HG03575 (cell line): ENCODE data around the gene TMUB1.

Source experiments
- ATAC-seq: cut with Tn5 transposase; IDR thresholded peaks from one replicate; pipeline ENCODE4 v1.9.1; 2021; ENCODE audit not compliant: unreplicated experiment, insufficient number of reproducible peaks, low FRiP score; ENCODE audit errors: extremely low read depth

TMUB1 gene

DNA sequence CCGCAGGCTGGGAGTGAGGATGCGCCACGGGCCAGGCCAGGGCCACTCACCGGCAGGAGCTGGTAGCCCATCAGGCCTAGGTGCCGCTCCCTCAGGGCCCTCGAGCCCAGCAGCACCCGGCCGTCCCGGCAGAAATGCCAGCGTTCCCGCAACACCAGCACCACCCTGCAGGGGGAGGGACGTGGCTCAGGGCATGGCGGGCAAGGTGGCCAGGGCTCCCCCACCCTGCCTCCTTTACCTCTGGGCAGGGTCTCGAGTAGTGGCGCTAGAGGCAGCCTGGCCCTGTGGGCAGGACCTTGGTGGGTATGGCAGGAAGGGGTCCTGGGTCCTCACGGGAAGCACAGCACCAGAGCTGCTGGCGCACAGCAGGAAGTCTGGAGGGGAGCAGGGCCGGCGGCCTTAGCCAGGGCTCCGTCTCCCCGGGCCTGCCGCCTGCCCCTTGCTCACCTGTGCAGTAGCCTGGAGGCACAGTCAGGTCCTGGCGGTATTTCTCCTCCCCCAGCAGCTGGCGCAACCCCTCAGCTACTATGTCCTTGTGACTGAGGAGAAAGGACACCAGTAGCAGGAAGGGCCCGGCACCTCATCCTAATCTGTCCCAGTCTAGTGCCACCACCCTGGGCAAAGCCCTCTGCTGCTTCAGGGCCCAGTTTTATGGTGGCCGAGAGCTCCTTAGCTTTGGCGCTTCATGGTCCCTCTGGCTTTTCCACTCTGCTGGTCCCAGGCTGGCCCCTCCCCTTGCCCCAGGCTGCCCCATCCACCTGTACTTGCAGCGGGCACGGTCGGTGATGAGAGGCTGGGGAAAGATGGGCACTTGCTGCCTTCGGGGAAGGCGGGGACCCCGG, 6.2 kb downstream of the TMUB1 start:
- no peak for ATAC-seq

DNA sequence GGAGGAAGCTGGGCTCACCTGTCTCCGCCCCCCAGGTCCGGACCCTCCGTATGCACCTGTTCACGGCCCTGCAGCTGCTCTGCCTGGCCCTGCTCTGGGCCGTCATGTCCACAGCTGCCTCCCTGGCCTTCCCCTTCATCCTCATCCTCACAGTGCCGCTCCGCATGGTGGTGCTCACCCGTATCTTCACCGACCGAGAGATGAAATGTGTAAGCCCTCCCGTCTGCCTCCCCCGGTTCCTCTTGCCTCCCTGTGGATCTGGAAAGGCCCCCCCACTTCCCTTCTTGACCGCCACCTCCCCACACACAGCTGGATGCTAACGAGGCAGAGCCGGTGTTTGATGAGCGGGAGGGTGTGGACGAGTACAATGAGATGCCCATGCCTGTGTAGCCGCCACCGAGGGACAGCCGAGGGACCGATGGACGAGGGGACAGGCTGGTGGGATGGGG, 7.3 kb downstream of the TMUB1 start:
- ATAC-seq, result no peak

DNA sequence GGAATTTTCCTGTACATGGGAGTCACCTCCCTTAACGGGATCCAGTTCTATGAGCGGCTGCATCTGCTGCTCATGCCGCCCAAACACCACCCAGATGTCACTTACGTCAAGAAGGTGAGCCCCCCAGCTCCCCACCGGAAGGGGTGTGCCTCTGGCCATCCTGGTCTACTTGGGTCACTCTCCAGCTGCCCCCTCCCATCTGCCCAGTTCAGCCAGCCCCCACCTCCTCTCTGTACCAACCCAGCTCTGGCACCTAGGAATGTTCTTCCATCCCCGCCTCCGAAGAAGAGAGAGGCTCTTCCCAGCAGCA, 7.7 kb downstream of the TMUB1 start:
- ATAC-seq, result no peak

DNA sequence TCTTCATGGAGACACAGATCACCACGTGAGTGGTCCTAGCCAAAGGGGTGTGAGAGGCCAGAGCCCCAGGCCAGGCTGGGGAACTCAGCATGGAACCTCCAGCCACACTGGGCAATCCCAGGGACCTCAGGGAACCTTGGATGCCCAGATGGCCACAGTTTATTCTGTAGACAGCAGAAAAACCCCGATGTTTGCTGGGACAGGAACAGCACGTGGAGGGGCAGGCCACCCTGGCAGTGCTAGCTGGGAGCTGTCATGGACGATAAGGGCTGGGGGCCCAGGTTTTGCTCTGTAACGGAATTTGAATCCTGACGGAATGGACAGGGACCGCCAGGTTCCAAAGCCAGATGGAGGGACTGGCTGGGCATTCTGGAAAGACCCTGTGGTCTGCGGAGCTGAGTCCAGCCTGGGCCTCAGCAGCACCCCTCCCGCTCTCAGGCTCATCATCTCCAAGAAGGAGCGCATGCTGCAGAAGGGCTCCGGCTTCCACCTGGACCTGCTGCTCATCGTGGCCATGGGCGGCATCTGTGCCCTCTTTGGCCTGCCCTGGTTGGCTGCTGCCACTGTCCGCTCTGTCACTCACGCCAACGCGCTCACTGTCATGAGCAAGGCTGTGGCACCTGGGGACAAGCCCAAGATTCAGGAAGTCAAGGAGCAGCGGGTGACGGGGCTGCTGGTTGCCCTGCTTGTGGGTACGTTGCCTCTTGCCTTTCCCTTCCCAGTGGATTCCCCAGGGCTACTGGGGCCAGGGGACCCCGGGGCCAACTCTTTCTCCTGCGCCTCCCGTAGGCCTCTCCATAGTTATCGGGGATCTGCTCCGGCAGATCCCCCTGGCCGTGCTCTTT, 8.3 kb downstream of the TMUB1 start:
- no peak for ATAC-seq

DNA sequence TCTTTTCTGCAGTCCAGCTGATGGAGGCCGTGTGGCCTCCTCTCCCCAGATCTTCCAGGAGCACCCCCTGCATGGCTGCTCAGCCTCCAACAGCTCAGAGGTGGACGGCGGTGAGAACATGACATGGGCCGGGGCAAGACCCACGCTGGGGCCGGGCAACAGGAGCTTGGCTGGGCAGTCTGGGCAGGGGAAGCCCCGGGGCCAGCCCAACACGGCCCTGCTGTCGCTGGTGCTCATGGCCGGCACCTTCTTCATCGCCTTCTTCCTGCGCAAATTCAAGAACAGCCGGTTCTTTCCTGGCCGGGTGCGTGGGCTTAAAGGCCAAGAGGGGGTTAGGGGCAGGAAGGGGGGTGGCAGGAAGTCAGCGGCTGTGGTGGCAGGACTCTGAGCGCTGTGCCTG, 9.3 kb downstream of the TMUB1 start:
- ATAC-seq, result no peak

DNA sequence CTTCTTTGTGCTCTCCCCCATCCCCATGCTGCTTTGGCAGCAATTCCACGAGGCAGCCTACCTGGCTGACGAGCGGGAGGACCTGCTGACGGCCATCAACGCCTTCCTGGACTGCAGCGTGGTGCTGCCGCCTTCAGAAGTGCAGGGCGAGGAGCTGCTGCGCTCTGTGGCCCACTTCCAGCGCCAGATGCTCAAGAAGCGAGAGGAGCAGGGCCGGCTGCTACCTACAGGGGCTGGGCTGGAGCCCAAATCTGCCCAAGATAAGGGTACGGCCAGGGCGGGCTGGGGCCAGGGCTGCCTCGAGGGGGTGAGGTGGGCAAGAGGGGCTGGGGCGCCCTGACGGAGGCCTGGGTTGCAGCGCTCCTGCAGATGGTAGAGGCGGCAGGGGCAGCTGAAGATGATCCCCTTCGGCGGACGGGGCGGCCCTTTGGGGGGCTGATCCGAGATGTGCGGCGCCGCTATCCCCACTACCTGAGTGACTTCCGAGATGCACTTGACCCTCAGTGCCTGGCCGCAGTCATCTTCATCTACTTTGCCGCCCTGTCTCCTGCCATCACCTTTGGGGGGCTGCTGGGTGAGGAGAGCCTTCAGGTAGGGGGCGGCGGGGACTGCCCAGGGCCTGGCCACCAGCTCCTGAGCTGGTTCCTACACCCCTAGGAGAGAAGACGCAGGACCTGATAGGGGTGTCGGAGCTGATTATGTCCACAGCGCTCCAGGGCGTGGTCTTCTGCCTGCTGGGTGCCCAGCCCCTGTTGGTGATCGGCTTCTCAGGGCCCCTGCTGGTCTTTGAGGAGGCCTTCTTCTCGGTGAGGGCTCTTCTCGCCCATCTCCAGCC, 12.0 kb downstream of the TMUB1 start:
- ATAC-seq, result no peak

DNA sequence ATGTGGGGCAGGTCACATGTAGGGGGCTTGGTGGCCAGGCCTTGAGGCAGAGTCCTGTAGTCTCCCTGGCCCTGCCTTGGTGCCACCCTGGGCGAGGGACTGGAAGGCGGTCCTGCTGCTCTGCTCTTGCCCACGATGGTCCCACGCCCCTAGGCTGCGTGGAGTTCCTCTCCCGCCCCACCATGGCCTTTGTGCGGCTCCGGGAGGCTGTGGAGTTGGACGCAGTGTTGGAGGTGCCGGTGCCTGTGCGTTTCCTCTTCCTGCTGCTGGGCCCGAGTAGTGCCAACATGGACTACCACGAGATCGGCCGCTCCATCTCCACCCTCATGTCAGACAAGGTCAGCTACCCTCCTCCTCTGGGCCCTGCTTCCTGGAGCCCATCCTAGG, 12.7 kb downstream of the TMUB1 start:
- no peak for ATAC-seq

DNA sequence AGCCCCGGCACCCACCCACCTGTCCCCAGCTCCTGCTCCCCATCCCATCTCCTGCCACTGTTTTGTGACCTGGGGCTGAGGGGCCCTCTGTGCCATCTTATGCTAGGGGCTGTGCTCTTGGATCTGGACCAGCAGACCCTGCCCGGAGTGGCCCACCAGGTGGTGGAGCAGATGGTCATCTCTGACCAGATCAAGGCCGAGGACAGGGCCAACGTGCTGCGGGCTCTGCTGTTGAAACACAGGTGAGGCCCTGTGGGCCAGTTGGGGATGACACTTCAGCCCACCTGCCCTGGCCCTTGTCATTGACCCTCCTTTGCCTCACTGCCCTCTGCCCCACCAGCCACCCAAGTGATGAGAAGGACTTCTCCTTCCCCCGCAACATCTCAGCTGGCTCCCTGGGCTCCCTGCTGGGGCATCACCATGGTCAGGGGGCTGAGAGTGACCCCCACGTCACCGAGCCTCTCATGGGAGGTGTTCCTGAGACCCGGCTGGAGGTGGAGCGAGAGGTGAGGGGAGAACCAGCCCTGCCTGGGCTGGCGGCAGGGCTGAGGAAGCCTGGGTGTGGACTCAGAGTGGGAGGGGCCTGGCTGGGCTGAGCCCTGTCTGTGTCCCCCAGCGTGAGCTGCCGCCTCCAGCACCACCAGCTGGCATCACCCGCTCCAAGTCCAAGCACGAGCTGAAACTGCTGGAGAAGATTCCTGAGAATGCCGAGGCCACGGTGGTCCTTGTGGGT, 13.3 kb downstream of the TMUB1 start:
- no peak for ATAC-seq

DNA sequence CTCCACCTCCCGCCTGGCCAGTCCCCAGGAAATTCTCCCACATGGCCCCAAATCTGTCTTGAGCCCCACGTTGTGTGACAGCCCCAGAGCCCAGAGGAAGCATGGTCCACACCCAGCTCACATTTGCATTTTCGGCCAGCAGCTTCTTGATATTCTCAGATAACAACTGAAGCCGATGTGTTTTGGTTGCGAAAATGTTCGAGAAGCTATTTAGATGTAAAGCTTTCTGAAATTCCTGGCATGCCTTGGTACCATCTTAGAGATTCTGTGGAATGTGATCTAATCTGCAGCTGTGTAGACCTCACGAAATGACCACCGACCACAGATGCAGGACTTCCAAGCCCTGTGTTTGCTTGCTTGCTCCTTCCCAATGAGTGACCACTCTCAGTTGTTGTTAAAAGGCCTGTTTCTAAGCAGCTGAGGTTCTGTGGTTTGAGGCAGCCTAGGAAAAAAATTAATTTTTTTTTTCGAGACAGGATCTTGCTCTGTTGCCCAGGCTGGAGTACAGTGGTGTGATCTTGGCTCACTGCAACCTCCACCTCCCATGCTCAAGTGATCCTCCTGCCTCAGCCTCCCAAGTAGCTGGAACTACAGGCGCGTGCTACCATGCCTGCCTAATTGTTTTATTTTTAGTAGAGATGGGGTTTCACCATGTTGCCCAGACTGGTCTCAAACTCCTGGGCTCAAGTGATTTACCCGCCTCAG, 15.1 kb downstream of the TMUB1 start:
- no peak for ATAC-seq

DNA sequence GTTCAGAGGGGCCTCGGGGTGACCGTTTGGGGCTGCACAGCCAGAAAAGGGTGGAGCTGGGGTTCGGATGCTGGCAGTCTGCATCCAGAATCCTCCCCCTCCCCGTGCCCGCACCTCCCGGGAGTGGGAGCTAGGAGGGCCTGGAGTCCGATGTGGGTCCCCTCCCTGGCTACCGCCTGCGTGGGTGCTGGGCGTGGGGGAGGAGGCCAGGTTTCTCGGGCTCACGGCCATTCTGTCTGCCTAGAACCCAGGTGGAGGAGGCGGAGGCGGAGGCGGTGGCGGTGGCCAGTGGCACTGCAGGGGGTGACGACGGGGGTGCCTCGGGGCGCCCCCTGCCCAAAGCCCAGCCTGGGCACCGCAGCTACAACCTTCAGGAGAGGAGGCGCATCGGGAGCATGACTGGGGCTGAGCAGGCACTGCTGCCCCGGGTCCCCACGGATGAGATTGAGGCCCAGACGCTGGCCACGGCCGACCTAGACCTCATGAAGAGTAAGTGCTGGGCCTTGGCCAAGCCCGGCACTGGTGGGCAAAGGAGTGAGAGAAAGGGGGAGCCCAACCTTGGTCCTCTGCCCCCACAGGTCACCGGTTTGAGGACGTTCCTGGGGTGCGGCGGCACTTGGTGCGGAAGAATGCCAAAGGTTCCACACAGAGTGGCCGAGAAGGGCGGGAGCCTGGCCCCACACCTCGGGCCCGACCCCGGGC, 16.9 kb downstream of the TMUB1 start:
- ATAC-seq, result no peak

DNA sequence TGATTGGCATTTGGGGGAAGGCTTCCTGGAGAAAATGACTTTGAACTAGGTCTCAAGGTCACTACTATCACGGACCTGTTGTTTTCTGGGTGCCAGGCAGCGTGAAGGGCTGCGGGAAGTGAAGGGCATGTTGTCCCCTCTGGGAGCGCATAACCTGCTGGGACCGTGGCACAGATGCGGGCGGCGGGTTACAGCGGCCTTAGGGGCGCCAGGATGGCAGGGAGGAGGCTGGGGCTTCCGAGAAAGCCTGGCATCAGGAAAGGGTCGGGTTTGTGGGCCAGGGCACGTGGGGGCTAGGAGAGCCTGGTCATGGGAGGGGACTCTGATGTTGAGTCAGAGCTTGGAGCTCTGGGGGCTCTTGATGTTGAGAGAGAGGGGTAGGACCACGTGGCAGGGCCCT, 17.8 kb downstream of the TMUB1 start:
- no peak for ATAC-seq

DNA sequence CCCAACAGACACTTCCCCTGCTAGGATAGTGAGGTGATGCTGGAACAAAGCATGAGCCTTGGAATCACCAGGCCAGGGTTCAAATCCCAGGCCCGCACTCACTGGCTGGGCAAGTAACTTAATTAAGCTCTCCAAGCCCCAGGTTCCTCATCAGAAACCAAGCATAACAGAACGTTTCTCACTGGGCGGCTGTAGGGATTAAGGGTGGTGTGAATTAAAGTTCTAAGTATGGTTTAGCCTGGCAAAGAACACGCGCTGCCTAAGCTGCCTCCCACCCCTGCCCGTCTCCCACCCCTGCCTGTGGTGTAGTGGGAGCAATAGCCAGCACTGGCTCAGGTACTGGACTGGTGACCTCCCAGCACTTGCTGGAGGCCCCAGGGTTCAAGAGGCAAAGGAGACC, 18.3 kb downstream of the TMUB1 start:
- ATAC-seq, result no peak

DNA sequence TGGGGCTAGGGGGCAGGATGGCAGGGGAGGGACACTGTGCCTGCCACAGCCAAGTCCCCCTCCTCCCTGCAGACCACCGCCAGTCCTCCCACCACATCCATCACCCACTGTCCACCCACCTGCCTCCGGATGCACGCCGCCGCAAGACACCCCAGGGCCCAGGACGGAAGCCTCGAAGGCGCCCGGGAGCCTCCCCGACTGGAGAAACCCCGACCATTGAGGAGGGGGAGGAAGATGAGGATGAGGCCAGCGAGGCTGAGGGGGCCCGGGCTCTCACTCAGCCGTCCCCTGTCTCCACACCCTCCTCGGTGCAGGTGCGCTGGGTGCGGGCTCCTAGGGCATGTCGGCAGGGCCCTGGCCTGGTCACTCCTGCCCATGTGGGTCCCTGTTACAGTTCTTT, 18.8 kb downstream of the TMUB1 start:
- ATAC-seq, result no peak

DNA sequence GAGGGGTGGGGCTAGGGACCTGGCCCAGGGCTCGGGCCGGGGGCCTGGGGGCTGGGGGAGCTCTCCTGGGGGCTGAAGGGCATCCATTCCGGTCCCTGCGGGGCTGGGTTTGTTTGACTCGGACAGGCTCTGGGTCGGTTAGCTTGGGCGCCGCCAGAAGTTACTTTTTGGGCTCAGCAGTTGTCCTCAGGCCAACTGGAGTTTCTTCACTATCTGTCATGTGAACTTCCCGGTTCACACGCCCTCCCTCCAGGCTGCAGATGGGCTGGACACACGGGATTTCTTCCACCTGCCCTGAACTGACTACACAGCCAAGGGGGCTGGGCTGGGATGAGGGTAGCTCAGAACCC, 20.1 kb downstream of the TMUB1 start:
- ATAC-seq, result no peak

DNA sequence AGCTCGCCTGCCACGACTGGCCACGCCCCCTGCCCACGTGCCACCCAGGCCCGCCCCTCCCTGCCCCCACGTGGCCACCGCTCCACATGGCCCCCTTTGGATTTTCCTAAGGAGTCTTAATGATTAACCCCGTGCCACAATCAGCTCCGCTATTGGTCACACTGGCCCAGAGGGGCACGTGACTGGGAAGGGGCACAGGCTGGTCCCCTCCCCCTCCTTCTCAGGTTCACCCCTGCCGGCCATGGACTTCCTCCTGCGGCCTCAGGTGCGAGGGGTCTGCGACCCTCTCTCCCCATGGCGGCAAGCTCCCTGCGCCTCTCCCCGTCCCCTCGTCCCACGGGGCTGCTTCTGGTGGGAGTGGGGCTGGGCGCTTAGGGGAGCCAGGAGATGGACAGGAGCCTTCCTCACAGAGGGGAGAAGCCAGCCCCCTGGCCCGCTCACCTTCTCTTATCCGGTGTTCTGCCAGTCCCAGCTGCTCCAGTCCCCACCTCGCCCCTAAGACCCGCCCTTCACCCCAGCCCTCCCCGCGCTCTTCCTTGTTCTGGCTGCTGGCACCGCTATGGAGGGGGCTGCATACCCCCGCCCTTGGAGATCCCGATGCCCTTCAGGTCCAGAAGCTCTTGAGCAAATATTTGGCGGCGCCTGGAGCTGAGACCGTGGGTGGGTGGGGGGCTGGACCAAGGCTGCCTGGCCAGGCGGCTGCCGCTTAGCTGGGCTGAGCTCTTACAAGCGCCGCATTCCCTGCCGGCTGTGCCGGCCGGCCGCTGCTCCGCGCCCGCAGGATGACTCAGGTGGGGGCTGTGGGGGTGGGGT, 20.7 kb downstream of the TMUB1 start:
- no peak for ATAC-seq

DNA sequence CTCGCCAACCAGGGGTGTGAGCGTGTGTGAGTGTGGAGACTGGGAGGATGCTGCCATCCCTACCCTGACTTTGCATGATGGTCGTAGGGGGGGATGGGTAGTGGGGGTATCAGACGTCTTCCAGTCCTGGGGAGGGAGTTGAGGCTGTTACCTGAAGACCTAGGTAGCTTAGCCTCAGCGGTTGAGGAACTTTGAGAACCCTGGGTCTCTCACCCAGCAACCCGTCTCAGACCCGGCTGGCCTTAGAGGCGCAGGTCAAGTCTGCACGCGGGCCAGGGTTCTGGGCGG, 21.2 kb downstream of the TMUB1 start:
- no peak for ATAC-seq
